Erythroblast (primary cell): ENCODE data around the gene CTSG.
"Not testable (repeated sequence)": the region's sequence is repeated elsewhere in the genome, so short reads cannot be mapped to it uniquely, and the experiment has no call there.

Experiments
- DNase-seq, 2 experiments: peaks; one replicate each; lab custom pipeline; 2025; lab: John Stamatoyannopoulos, UW
- GATA1 ChIP-seq: IDR thresholded peaks from 2 replicates; pipeline ENCODE4 v1.6.1; 2011; ENCODE audit warnings: low read depth, mild to moderate bottlenecking, control low read depth, low read length, moderate library complexity
- POLR2A ChIP-seq: IDR thresholded peaks from 2 replicates; pipeline ENCODE4 v1.6.1; 2011; ENCODE audit warnings: mild to moderate bottlenecking, low read length

Gene CTSG

DNA sequence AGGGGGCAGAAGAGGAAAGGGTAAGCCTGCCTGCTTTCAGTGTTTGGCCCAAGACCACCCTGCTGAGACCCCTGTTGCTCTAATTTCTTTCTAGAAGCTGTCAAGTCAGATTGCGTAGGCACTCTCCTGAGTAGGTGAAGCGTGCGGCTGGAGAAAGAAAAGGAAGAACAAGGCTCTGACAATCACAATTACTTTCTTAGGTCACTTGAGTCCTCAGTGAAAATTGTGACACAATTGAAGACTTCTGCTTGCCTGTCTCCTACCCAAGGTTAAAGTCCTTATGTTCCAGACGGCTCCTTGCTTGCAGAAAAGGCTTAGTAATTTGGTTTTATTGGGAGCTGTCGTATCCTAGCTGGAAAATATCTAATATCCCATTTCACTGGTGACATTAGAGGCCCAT lies 721 bp upstream of the CTSG start:
- TF ChIP-seq GATA1 (no peak), POLR2A (no peak)
- DNase-seq = no peak

- TF ChIP-seq GATA1 (no peak), POLR2A (no peak)
These were observed 1.8 kb downstream of the CTSG start for GRCh38 chr14:24574206-24574774.

DNA sequence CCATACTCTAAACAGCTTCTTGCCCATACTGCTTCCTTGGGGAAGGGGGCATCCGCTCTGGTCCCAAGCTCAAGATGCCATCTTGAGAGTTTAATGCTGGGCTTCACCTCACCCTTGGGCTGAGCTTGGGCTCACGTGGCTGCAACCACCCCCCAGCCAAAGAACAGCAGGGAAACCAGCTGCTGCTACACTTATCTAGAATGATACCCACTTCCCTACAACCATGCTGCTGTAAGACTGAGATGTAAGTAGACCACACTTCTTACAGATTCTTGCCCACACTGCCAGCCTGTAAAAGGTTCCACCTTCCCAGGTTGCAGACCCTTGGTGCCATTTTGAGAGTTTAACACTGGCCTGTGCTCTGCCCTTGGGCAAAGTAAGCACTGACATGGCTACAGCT lies 9.7 kb downstream of the CTSG start:
- DNase-seq = no peak
- no peak for TF ChIP-seq GATA1
- no peak for TF ChIP-seq POLR2A

More at GRCh38 chr14:24574206-24574774, 1.8 kb downstream of the CTSG start:
- no peak for DNase-seq

- peak in 1 of 2 experiments; percentile 3 for DNase-seq
- TF ChIP-seq POLR2A = no peak
- TF ChIP-seq GATA1 = no peak
These were observed 10.3 kb downstream of the CTSG start for GRCh38 chr14:24565766-24566165.

- DNase-seq = no peak
These were observed 12.5 kb downstream of the CTSG start for GRCh38 chr14:24563505-24563904.

GRCh38 chr14:24556756-24557155 lies 19.3 kb downstream of the CTSG start:
- TF ChIP-seq POLR2A (no peak), GATA1 (no peak)
- no peak for DNase-seq

More at GRCh38 chr14:24563505-24563904, 12.5 kb downstream of the CTSG start:
- TF ChIP-seq POLR2A (no peak), GATA1 (no peak)

- DNase-seq = not testable (repeated sequence)
These were observed 27.0 kb downstream of the CTSG start for GRCh38 chr14:24549064-24549463.

- no peak for DNase-seq
- no peak for TF ChIP-seq GATA1
- no peak for TF ChIP-seq POLR2A
These were observed 33.6 kb downstream of the CTSG start for GRCh38 chr14:24542346-24542936.

DNA sequence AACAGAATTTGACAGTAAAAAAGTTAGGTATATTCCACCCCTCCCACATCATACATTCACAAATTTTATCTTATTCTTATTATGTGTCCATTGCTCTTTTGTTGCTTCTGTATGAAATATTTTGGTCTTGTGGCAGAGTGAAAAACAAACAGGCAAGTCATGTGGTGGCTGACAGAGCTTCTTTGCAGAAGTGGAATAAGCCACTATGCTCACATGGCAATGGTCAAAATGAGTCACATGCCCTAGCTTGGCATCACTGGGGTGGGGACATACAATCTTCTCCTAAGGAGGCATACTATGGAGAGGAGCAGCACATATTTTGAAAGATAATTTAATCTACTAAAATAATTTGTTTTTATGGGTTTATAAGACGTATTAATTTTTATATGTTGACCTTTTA lies 40.3 kb downstream of the CTSG start:
- TF ChIP-seq GATA1 (no peak), POLR2A (no peak)
- no peak for DNase-seq

DNA sequence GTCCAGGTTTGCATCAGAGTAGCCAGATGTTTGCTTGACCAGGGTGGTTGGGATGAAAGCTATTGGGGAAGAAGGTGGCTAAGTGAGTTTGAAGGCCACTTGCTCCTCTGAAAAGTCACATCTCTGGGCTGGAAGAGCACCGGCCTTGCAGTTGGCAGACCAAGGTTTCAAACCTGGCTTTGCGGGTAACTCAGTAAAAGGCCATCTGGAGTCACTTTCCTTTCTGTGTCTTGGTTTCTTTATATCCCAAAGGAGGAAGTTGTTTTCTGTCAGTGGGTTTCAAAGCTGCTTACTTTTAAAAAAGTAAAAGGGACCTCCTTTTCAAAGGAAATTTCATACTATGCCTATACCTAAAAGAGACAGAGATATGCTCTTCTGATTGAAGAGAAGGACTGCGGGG lies 41.8 kb downstream of the CTSG start:
- DNase-seq = no peak
- TF ChIP-seq GATA1 (no peak), POLR2A (no peak)

GRCh38 chr14:24525877-24526620 lies 50.0 kb downstream of the CTSG start:
- DNase-seq = not testable (repeated sequence)
